Measurements from ENCODE around the gene CYP3A4. TPM values are rescaled to one million over a fixed set of nuclear protein-coding genes. Genes with fewer than 3 reads are reported as not detected.

CYP3A4 gene
- total and polyA plus RNA-seq, 2 of the 13 experiments (the other 11 are each of a cell fraction or from before 2014, with no cell fraction given): 0.11 to 0.24 TPM

DNA sequence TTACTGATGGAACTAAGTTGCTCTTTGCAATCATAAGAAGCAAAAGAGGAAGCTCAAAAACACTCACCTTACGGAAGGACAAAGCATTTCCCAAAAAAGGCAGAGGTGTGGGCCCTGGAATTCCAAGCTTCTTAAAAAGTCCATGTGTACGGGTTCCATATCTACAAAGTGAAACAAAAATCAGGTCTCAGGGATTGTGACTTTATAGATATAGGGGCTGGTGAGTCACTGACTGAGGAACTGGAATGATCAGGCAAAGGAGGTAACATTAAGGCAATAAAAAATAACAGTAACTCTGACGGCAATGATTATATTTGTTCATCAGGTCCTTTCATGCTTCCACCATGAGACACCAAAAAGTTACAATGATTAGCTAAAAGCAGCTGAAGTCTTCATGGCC is 53.0 kb downstream of the CYP3A4 start:
- no TSS peak for BruUV-seq (replicated peaks)
- 95% methylated on average over 3 of the region's 3 CpGs for WGBS (ENCODE audit: low lambda C conversion rate)
- H3K4me2 ChIP-seq (ENCODE audit: low read depth, low read length): no peak overlapping the region
- no peak overlapping the region for H3K4me3 ChIP-seq (replicated peaks in 1 of 3; ENCODE audit: insufficient read depth in 1 of 3, low read depth in 2 of 3, low read length in 3 of 3)
- in situ Hi-C loops (cut with HindIII; ENCODE audit: extremely low pct_ligation_motif_present, low pct_unique_long_range_greater_than_20kb): no loop called here
- H3K79me2 ChIP-seq (ENCODE audit: insufficient read depth, low read length): no peaks in the 10 kb centered on the region
- no peak overlapping the region for H3K9ac ChIP-seq (ENCODE audit: insufficient read depth, low read depth, low read length)
- H3K36me3 ChIP-seq (replicated peaks in 1 of 2; ENCODE audit: control insufficient read depth in 1 of 2, insufficient read depth in 2 of 2, low read length in 2 of 2): no peaks in the 10 kb centered on the region
- ChIA-PET CTCF (ENCODE audit: low intra/inter-chr PET ratio, low total read pairs) (no interaction called here), POLR2A (interaction anchor here (2.1 to 4.5 kb wide), 3 partner anchors 11 to 37 kb away, joined by 7 to 26 read pairs (median 16); no protein-coding TSS in a partner anchor)
- intact Hi-C loops (cut with micrococcal nuclease; ENCODE audit: unreplicated experiment): loop anchor here (5.0 kb wide), 1 partner anchor 99 kb away; no protein-coding TSS in a partner anchor
- FAIRE-seq: no peak
- no peak for DNase-seq (ENCODE audit: low spot score)
- peaks cover 76% of the 10 kb centered on the region for H3K4me1 ChIP-seq (ENCODE audit: insufficient read depth, low read length)
- no peak for ATAC-seq
- no peaks in the 10 kb centered on the region for H4K20me1 ChIP-seq (ENCODE audit: insufficient read depth, low read length)
- H3K9me3 ChIP-seq (ENCODE audit: low read length): no peaks in the 10 kb centered on the region
- no peak overlapping the region for H2AFZ ChIP-seq (ENCODE audit: low read length)
- H3K27ac ChIP-seq (ENCODE audit: extremely low read length, insufficient read depth, low read length): no peak overlapping the region
- no peaks in the 10 kb centered on the region for H3K27me3 ChIP-seq (ENCODE audit: control insufficient read depth in 1 of 2, insufficient read depth in 2 of 2, low read length in 2 of 2)
- TF ChIP-seq, protein P1, sequence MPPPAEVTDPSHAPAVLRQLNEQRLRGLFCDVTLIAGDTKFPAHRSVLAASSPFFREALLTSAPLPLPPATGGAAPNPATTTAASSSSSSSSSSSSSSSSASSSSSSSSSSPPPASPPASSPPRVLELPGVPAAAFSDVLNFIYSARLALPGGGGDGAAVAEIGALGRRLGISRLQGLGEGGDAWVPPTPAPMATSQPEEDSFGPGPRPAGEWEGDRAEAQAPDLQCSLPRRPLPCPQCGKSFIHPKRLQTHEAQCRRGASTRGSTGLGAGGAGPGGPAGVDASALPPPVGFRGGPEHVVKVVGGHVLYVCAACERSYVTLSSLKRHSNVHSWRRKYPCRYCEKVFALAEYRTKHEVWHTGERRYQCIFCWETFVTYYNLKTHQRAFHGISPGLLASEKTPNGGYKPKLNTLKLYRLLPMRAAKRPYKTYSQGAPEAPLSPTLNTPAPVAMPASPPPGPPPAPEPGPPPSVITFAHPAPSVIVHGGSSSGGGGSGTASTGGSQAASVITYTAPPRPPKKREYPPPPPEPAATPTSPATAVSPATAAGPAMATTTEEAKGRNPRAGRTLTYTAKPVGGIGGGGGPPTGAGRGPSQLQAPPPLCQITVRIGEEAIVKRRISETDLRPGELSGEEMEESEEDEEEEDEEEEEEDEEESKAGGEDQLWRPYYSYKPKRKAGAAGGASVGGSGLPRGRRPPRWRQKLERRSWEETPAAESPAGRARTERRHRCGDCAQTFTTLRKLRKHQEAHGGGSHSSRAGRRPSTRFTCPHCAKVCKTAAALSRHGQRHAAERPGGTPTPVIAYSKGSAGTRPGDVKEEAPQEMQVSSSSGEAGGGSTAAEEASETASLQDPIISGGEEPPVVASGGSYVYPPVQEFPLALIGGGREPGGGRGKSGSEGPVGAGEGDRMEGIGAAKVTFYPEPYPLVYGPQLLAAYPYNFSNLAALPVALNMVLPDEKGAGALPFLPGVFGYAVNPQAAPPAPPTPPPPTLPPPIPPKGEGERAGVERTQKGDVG (CRISPR knock-in tag; IDR thresholded peaks at IDR 0.05; ENCODE audit: borderline replicate concordance): no peak
- TF ChIP-seq ELF1 (CRISPR knock-in tag; IDR thresholded peaks at IDR 0.05) (no peak), ATF3 (CRISPR knock-in tag; IDR thresholded peaks at IDR 0.05) (no peak), NFIB (CRISPR knock-in tag; IDR thresholded peaks at IDR 0.05; ENCODE audit: borderline replicate concordance) (no peak), ARNT (IDR thresholded peaks at IDR 0.05) (no peak), ZNF318 (CRISPR knock-in tag; IDR thresholded peaks at IDR 0.05) (no peak), ZFP36L1 (CRISPR knock-in tag; IDR thresholded peaks at IDR 0.05) (no peak), TRIM24 (CRISPR knock-in tag; IDR thresholded peaks at IDR 0.05) (no peak), KAT7 (CRISPR knock-in tag; IDR thresholded peaks at IDR 0.05; ENCODE audit: borderline replicate concordance) (no peak), SOX5 (CRISPR knock-in tag; IDR thresholded peaks at IDR 0.05; ENCODE audit: borderline replicate concordance) (no peak), MYPOP (CRISPR knock-in tag; IDR thresholded peaks at IDR 0.05) (no peak), ZNF616 (CRISPR knock-in tag; IDR thresholded peaks at IDR 0.05; ENCODE audit: low read depth) (no peak), YY1 (IDR thresholded peaks at IDR 0.05; ENCODE audit: insufficient read depth, insufficient replicate concordance, low read depth, low read length) (no peak)

Measured in HepG2 (cell line).